Stimulated activated CD4-positive, alpha-beta T cell treated with anti-CD3 and anti-CD28 coated beads, TNF-alpha, amount 100 ng/mL, for 1 hour (primary cell): ENCODE measurements around the gene NCSTN.
A peak's percentile ranks its signal among the peaks of the same experiment; 100 is the strongest.
"Not testable (repeated sequence)": the region's sequence is repeated elsewhere in the genome, so short reads cannot be mapped to it uniquely, and the experiment has no call there.

Experiments
- DNase-seq, 3 donors: peaks; one replicate each; pipeline ENCODE4 v3.0.0-alpha.2; 2020; ENCODE audit warnings: low read depth in 3 of 3, low spot score in 1 of 3

NCSTN gene

GRCh38 chr1:160370561-160371345 lies 27.6 kb downstream of the NCSTN start:
- DNase-seq = no peak

DNA sequence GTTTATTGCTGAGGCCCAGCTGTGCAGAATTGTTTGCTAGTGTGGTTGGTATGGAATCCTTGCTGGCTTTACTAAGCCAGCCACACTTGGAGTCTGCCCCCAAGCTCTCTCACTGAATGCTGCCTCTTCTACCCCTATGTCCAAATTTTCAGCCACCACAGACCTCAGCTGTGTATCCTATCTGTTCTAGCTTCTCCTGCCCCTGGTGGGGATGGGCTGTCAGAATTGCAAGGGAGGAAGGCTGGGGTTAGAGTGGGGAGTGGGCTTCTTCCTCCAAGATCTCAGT lies 28.1 kb downstream of the NCSTN start:
- DNase-seq = no peak

GRCh38 chr1:160371756-160372155 lies 28.6 kb downstream of the NCSTN start:
- no peak for DNase-seq

- DNase-seq = no peak
These were observed 30.5 kb downstream of the NCSTN start for GRCh38 chr1:160373696-160374095.

DNA sequence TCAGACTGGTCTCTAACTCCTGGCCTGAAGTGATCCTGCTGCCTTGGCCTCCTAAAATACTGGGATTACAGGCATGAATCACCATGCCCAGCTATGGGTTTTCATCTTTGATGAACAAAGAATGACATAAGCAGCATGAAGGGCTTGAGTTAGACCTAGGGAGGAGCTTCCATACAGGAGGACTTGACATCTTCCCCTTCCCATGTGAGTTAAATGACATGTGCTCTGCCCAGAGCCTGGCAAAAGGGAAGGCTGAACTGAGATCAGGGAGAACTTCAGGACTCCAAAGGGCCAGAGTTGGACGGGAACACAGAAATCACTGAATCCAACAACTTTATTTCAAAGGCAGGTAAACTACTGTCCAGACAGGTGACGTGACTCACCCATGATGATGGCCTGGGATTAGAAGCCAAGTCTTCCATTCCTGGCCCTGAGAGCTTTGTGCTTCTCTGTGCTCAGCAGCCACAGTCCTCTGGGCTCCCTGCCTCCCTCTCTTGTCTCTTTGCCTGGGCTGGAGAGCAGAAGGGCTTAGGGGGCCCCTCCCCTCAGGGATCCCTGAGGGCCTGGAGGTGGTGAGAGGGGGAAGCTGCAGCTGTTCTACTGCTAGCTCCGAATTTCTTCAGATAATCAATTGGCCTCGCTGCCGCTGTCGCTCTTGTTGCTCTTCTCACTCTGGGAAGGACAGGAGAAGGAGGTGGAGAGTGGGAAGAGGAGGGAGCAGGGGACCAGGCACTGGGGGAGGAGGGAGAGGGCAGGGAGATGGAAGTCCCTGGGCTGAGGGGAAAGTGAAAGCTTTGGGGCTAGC lies 31.3 kb downstream of the NCSTN start:
- no peak for DNase-seq

GRCh38 chr1:160375788-160376524 lies 32.8 kb downstream of the NCSTN start:
- DNase-seq = no peak

GRCh38 chr1:160376525-160377131 lies 33.4 kb downstream of the NCSTN start:
- DNase-seq = no peak

DNA sequence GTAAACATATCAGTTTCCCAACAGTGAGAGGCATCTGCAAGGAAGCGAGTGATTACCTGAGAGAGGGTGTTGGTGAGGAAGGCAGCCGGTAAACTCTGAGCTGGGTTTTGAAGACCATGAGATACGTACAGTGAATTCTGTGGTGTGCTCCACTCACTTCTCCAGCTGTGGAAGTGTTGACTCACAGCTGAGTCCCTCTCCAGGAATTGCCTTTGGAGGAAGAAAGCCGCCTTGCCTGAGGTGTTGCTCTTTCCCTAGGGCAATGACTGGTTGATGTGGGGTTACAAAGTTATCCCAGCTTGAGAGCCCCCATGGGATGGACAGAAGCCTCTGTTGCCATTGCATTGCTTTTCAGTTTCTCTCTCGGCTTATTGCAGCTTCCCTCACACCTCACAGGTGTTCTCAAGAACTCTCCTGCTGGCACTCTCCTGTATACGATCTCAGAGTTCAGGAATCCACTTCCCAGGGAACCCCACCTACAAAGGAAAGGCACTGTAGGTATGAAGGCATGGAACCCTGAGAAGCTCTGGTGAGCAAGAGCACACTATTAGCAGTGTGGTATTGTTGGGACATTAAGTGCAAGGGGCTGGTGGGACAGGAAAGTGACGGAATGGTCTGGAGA lies 34.5 kb downstream of the NCSTN start:
- DNase-seq = no peak

DNA sequence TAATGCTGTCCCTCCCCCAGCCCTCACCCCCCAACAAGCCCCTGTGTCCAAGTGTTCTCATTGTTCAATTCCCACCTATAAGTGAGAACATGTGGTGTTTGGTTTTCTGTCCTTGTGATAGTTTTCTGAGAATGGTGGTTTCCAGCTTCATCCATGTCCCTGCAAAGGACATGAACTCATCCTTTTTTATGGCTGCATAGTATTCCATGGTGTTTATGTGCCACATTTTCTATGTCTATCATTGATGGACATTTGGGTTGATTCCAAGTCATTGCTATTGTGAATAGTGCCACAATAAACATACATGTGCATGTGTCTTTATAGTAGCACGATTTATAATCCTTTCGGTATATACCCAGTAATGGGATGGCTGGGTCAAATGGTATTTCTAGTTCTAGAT lies 41.6 kb downstream of the NCSTN start:
- DNase-seq = not testable (repeated sequence)

DNA sequence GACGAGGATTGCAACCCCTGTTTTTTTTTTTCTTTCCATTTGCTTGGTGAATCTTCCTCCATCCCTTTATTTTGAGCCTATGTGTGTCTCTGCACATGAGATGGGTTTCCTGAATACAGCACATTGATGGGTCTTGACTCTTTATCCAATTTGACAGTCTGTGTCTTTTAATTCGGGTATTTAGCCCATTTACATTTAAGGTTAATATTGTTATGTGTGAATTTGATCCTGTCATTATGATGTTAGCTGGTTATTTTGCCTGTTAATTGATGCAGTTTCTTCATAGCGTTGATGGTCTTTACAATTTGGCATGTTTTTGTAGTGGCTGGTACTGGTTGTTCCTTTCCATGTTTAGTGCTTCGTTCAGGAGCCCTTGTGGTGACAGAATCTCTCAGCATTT lies 45.2 kb downstream of the NCSTN start:
- not testable (repeated sequence) for DNase-seq

DNA sequence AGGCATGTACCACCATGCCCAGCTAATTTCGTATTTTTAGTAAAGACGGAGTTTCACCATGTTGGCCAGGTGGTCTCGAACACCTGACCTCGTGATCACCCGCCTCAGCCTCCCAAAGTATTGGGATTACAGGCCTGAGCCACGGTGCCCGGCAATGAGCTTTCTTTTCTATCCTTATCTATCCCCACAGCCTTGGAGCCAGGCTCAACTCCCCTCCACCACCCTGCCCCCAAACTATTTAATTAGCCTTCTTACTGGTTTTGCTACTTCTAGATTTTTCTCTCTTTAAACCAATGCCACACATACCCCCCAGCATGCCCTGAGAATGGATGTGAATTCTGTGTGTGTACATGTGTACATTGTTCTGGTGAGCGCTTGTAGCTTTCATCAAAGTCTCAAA lies 51.5 kb downstream of the NCSTN start:
- DNase-seq = no peak

DNA sequence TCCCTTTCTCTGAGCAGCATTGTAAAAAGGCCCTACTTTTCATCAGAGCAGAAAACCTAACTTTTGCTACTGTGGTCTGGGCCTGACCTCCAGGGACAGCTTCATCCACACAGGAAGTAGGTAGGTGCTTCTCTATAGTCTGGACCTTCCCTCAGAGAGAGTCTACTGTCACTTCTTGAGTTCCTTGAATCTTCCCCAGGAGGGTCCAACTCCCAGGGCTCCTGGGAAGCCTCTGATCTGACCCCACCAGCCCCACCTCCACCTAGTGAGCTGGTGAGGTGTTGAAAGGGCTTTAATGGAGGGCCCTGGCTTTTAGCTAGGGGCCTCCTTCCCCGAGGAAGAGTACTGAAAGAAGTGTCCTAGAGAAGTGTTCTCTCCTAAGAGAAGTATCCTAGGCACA lies 54.5 kb downstream of the NCSTN start:
- DNase-seq = no peak

GRCh38 chr1:160398823-160399222 lies 55.6 kb downstream of the NCSTN start:
- DNase-seq = no peak

- no peak for DNase-seq
These were observed 56.5 kb downstream of the NCSTN start for GRCh38 chr1:160399544-160400222.

- DNase-seq = peak in 2 of 3 donors; percentile 8 to 39
These were observed 57.1 kb downstream of the NCSTN start, which contains the start of gene VANGL2 for GRCh38 chr1:160400223-160400645. VANGL2 (plus strand) TSS chr1:160400564; CDS start chr1:160415838, 15,274 bp downstream.

DNA sequence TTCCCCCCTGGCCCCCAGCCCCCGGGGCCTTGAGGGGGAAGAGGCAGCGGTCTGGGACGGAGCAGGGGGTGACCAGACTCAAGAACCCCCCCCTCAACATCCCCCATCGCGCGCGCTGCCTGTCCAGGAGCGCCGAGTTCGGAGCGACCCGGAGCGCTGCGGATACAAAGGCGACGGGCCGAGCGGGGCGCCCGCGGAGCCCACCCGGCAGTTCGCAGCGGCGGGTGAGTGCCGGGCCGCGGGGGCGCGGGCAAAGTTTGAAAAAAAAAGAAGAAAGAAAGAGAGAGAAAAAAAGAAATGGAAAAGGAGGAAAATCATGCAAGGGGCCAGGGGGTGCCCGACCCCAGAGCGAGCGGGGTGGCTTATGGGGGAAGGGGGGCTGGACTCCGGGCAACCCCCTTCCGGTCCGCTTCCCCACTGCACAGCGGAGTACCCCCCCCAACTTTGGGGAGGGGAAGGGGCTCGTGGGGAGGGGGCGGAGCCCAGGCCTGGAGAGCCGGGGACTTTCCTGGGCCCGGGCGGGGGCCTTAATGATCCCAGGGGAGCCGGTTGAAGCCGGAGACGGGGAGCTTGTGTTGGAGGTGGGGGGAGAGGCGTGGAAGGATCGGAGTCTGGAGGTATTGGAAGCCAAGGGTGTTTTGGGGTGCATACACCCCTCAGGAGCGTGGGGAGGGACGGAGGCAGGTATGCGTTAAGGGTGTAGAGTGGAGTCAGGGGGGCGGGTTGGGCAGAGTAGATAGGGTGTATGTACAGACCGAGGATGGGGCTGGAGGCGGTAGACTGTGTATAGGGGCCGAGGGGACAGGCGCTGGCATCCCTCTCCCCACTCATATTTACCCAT lies 57.7 kb downstream of the NCSTN start:
- DNase-seq = no peak

GRCh38 chr1:160401487-160401805 lies 58.3 kb downstream of the NCSTN start:
- no peak for DNase-seq

- no peak for DNase-seq
These were observed 59.0 kb downstream of the NCSTN start for GRCh38 chr1:160402001-160402795.

DNA sequence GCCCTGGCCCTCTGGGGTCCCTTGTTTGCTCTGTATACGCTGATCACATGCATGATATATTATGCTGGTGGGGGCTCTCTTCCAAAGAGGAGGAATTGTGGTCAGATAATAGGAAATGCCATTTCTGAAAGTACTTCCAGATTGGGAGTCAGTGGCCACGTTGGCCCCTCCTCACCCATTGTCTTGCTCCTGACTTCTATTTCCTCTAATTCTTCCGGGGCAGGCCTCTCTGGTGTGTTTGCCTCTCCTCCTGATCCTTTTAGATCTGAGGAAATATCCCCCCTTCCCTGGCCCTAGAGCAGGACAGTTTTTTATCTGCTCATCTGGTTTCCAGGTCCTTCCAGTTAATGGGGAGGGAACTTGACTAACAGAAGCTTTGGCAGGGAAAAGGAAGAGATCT lies 60.1 kb downstream of the NCSTN start:
- no peak for DNase-seq
